Measurements from ENCODE around the gene CUX1. TPM values are rescaled to one million over a fixed set of nuclear protein-coding genes. Genes with fewer than 3 reads are reported as not detected.

Gene CUX1
- total RNA-seq, 1 experiment from 2014 or later = 116 TPM

GRCh38 chr7:102214477-102215072 lies 397.1 kb downstream of the CUX1 start:
- intact Hi-C loops (cut with micrococcal nuclease; ENCODE audit: unreplicated experiment) = no loop called here
- no TSS peak for BruUV-seq (replicated peaks)
- Mint-ChIP-seq H3K4me3 (ENCODE audit: unreplicated experiment) (no peak overlapping the region), H3K4me1 (ENCODE audit: low read depth, unreplicated experiment) (no peaks in the 10 kb centered on the region), H3K9me3 (ENCODE audit: unreplicated experiment) (no peaks in the 10 kb centered on the region), H3K36me3 (ENCODE audit: insufficient read depth, unreplicated experiment) (peaks cover 93% of the 10 kb centered on the region), H3K27ac (ENCODE audit: unreplicated experiment) (no peak overlapping the region), H3K27me3 (ENCODE audit: insufficient read depth, unreplicated experiment) (no peaks in the 10 kb centered on the region)
- ChIA-PET POLR2A (no interaction called here), CTCF (no interaction called here)
- H3K36me3 ChIP-seq (ENCODE audit: control insufficient read depth, insufficient read depth, low read length) = no peaks in the 10 kb centered on the region; the same call in 1 of the 2 replicates
- no peaks in the 10 kb centered on the region for H3K4me1 ChIP-seq
- H3K4me3 ChIP-seq (ENCODE audit: low read depth, low read length) = no peak overlapping the region
- no peaks in the 10 kb centered on the region for H3K9me3 ChIP-seq
- no peak for DNase-seq
- no peaks in the 10 kb centered on the region for H3K27me3 ChIP-seq (replicated peaks; ENCODE audit: control insufficient read depth, insufficient read depth, low read length)
- no peak for TF ChIP-seq CTCF (IDR thresholded peaks at IDR 0.05; ENCODE audit: insufficient read depth in 1 of 2, low read depth in 1 of 2, low read length in 1 of 2, severe bottlenecking in 1 of 2, unreplicated experiment in 1 of 2)

GRCh38 chr7:102215256-102215655 lies 397.8 kb downstream of the CUX1 start:
- TF ChIP-seq CTCF (IDR thresholded peaks at IDR 0.05; ENCODE audit: insufficient read depth in 1 of 2, low read depth in 1 of 2, low read length in 1 of 2, severe bottlenecking in 1 of 2, unreplicated experiment in 1 of 2) = no peak
- Histone ChIP-seq H3K27me3 (replicated peaks; ENCODE audit: control insufficient read depth, insufficient read depth, low read length) (no peaks in the 10 kb centered on the region), H3K36me3 (ENCODE audit: control insufficient read depth, insufficient read depth, low read length) (no peaks in the 10 kb centered on the region; the same call in 1 of the 2 replicates), H3K4me3 (ENCODE audit: low read depth, low read length) (no peak overlapping the region), H3K4me1 (no peaks in the 10 kb centered on the region), H3K9me3 (no peaks in the 10 kb centered on the region)
- BruUV-seq (replicated peaks) = no TSS peak
- Mint-ChIP-seq H3K4me1 (ENCODE audit: low read depth, unreplicated experiment) (no peaks in the 10 kb centered on the region), H3K36me3 (ENCODE audit: insufficient read depth, unreplicated experiment) (peaks cover 93% of the 10 kb centered on the region), H3K4me3 (ENCODE audit: unreplicated experiment) (no peak overlapping the region), H3K9me3 (ENCODE audit: unreplicated experiment) (no peaks in the 10 kb centered on the region), H3K27me3 (ENCODE audit: insufficient read depth, unreplicated experiment) (no peaks in the 10 kb centered on the region), H3K27ac (ENCODE audit: unreplicated experiment) (no peak overlapping the region)
- DNase-seq = no peak
- ChIA-PET POLR2A (no interaction called here), CTCF (no interaction called here)
- intact Hi-C loops (cut with micrococcal nuclease; ENCODE audit: unreplicated experiment) = no loop called here

DNA sequence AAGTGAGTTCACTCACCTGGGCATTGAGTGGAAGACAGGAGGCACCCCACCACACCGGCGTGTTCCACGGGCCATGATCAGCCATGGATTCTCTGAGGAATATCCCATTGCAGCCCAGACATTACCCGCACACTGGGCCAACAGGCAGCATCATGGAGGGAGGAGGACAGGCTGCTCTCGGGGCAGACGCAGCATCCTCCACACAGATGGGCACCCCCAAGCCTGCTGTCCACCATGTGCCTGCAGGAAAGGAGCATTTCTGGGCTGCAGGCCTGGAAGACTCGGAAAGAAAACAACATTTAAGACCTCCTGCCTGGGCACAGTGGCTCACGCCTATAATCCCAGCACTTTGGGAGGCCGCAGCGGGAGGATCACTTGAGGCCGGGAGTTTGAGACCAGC lies 398.3 kb downstream of the CUX1 start:
- H3K9me3 ChIP-seq = no peaks in the 10 kb centered on the region
- H3K9me3 Mint-ChIP-seq (ENCODE audit: unreplicated experiment) = no peaks in the 10 kb centered on the region
- H3K4me3 ChIP-seq (ENCODE audit: low read depth, low read length) = no peak overlapping the region
- TF ChIP-seq CTCF (IDR thresholded peaks at IDR 0.05; ENCODE audit: insufficient read depth in 1 of 2, low read depth in 1 of 2, low read length in 1 of 2, severe bottlenecking in 1 of 2, unreplicated experiment in 1 of 2) = no peak
- H3K36me3 Mint-ChIP-seq (ENCODE audit: insufficient read depth, unreplicated experiment) = peaks cover 92% of the 10 kb centered on the region
- H3K4me1 Mint-ChIP-seq (ENCODE audit: low read depth, unreplicated experiment) = no peaks in the 10 kb centered on the region
- no peaks in the 10 kb centered on the region for H3K4me1 ChIP-seq
- intact Hi-C loops (cut with micrococcal nuclease; ENCODE audit: unreplicated experiment) = no loop called here
- no peak for DNase-seq
- BruUV-seq (replicated peaks) = no TSS peak
- ChIA-PET CTCF (no interaction called here), POLR2A (no interaction called here)
- no peaks in the 10 kb centered on the region for H3K27me3 ChIP-seq (replicated peaks; ENCODE audit: control insufficient read depth, insufficient read depth, low read length)
- no peaks in the 10 kb centered on the region; the same call in 1 of the 2 replicates for H3K36me3 ChIP-seq (ENCODE audit: control insufficient read depth, insufficient read depth, low read length)
- H3K27ac Mint-ChIP-seq (ENCODE audit: unreplicated experiment) = no peak overlapping the region
- H3K4me3 Mint-ChIP-seq (ENCODE audit: unreplicated experiment) = no peak overlapping the region
- H3K27me3 Mint-ChIP-seq (ENCODE audit: insufficient read depth, unreplicated experiment) = no peaks in the 10 kb centered on the region

Measured in Caco-2 (cell line).